ENCODE results near the gene PRPSAP2. TPM values are rescaled to one million over a fixed set of nuclear protein-coding genes. Genes with fewer than 3 reads are reported as not detected.

The PRPSAP2 gene
- polyA plus RNA-seq, 1 experiment, result 13.0 TPM

GRCh38 chr17:18850679-18851078 lies 7.3 kb upstream of the PRPSAP2 start:
- POLR2A ChIA-PET, result no interaction called here
- CTCF ChIA-PET, result no interaction called here

GRCh38 chr17:18851201-18851600 lies 6.7 kb upstream of the PRPSAP2 start:
- no peak for TF ChIP-seq CTCF (IDR thresholded peaks at IDR 0.05; ENCODE audit: insufficient read depth, low read depth, low read length)
- ChIA-PET POLR2A (no interaction called here), CTCF (no interaction called here)
- Histone ChIP-seq H3K36me3 (ENCODE audit: control insufficient read depth, insufficient read depth, low read length) (no peaks in the 10 kb centered on the region), H3K4me3 (ENCODE audit: low read depth, low read length) (no peak overlapping the region), H3K27me3 (ENCODE audit: control insufficient read depth, insufficient read depth, low read length) (no peaks in the 10 kb centered on the region)
- no peak for DNase-seq (ENCODE audit: low read depth)

More at GRCh38 chr17:18850679-18851078, 7.3 kb upstream of the PRPSAP2 start:
- no peak for TF ChIP-seq CTCF (IDR thresholded peaks at IDR 0.05; ENCODE audit: insufficient read depth, low read depth, low read length)
- Histone ChIP-seq H3K27me3 (ENCODE audit: control insufficient read depth, insufficient read depth, low read length) (no peaks in the 10 kb centered on the region), H3K36me3 (ENCODE audit: control insufficient read depth, insufficient read depth, low read length) (no peaks in the 10 kb centered on the region), H3K4me3 (ENCODE audit: low read depth, low read length) (no peak overlapping the region)
- no peak for DNase-seq (ENCODE audit: low read depth)

GRCh38 chr17:18854956-18855355 lies 3.0 kb upstream of the PRPSAP2 start:
- DNase-seq (ENCODE audit: low read depth), result no peak
- Histone ChIP-seq H3K27me3 (ENCODE audit: control insufficient read depth, insufficient read depth, low read length) (no peaks in the 10 kb centered on the region), H3K36me3 (ENCODE audit: control insufficient read depth, insufficient read depth, low read length) (no peaks in the 10 kb centered on the region), H3K4me3 (ENCODE audit: low read depth, low read length) (no peak overlapping the region)
- TF ChIP-seq CTCF (IDR thresholded peaks at IDR 0.05; ENCODE audit: insufficient read depth, low read depth, low read length), result no peak
- ChIA-PET CTCF (interaction anchor here (0.6 to 1.1 kb wide), 3 partner anchors 106 to 487 kb away, joined by 3 to 4 read pairs (median 3); no protein-coding TSS in a partner anchor), POLR2A (no interaction called here)

- POLR2A ChIA-PET, result no interaction called here
- no peak for TF ChIP-seq CTCF (IDR thresholded peaks at IDR 0.05; ENCODE audit: insufficient read depth, low read depth, low read length)
- CTCF ChIA-PET, result no interaction called here
These were observed 1.9 kb upstream of the PRPSAP2 start for GRCh38 chr17:18855831-18856569.

GRCh38 chr17:18856570-18856915 lies 1.4 kb upstream of the PRPSAP2 start:
- ChIA-PET CTCF (no interaction called here), POLR2A (no interaction called here)
- TF ChIP-seq CTCF (IDR thresholded peaks at IDR 0.05; ENCODE audit: insufficient read depth, low read depth, low read length), result no peak
- Histone ChIP-seq H3K36me3 (ENCODE audit: control insufficient read depth, insufficient read depth, low read length) (no peaks in the 10 kb centered on the region), H3K4me3 (ENCODE audit: low read depth, low read length) (peak overlapping the region; percentile 60), H3K27me3 (ENCODE audit: control insufficient read depth, insufficient read depth, low read length) (no peaks in the 10 kb centered on the region)
- DNase-seq (ENCODE audit: low read depth), result no peak

More at GRCh38 chr17:18855831-18856569, 1.9 kb upstream of the PRPSAP2 start:
- Histone ChIP-seq H3K27me3 (ENCODE audit: control insufficient read depth, insufficient read depth, low read length) (no peaks in the 10 kb centered on the region), H3K36me3 (ENCODE audit: control insufficient read depth, insufficient read depth, low read length) (no peaks in the 10 kb centered on the region), H3K4me3 (ENCODE audit: low read depth, low read length) (peak overlapping the region; percentile 60)
- DNase-seq (ENCODE audit: low read depth), result peak; percentile 76
